ENCODE data around the gene SEC61B.
A peak's percentile ranks its signal among the peaks of the same experiment; 100 is the strongest.

Gene SEC61B

GRCh38 chr9:99221621-99222415 lies at the start of gene SEC61B, which contains the start of gene ALG2:
SEC61B (plus strand) TSS chr9:99222282; CDS start chr9:99222364, 82 bp downstream.
ALG2 (minus strand) TSS chr9:99221942; CDS start chr9:99221894, 48 bp downstream.
- peak; percentile 95 for DNase-seq

- DNase-seq = no peak
These were observed 48.2 kb upstream of the SEC61B start for GRCh38 chr9:99173570-99174504.

- DNase-seq = no peak
These were observed 45.5 kb upstream of the SEC61B start for GRCh38 chr9:99176527-99177013.

GRCh38 chr9:99177576-99178366 lies 44.3 kb upstream of the SEC61B start:
- no peak for DNase-seq

GRCh38 chr9:99178912-99179872 lies 42.9 kb upstream of the SEC61B start:
- DNase-seq = no peak

GRCh38 chr9:99180199-99180598 lies 41.9 kb upstream of the SEC61B start:
- no peak for DNase-seq

- no peak for DNase-seq
These were observed 41.4 kb upstream of the SEC61B start for GRCh38 chr9:99180662-99181061.

GRCh38 chr9:99181206-99181605 lies 40.9 kb upstream of the SEC61B start:
- no peak for DNase-seq

- DNase-seq = no peak
These were observed 40.5 kb upstream of the SEC61B start for GRCh38 chr9:99181621-99182020.

GRCh38 chr9:99182356-99182755 lies 39.7 kb upstream of the SEC61B start:
- DNase-seq = no peak

- no peak for DNase-seq
These were observed 38.5 kb upstream of the SEC61B start for GRCh38 chr9:99183616-99184015.

GRCh38 chr9:99184110-99184474 lies 38.0 kb upstream of the SEC61B start:
- DNase-seq = no peak

GRCh38 chr9:99184475-99185347 lies 37.4 kb upstream of the SEC61B start:
- peak; percentile 70 for DNase-seq

- DNase-seq = no peak
These were observed 36.8 kb upstream of the SEC61B start for GRCh38 chr9:99185348-99185632.

GRCh38 chr9:99185934-99186333 lies 36.1 kb upstream of the SEC61B start:
- no peak for DNase-seq

GRCh38 chr9:99187311-99187710 lies 34.8 kb upstream of the SEC61B start:
- no peak for DNase-seq

GRCh38 chr9:99189186-99189585 lies 32.9 kb upstream of the SEC61B start:
- no peak for DNase-seq

- DNase-seq = no peak
These were observed 32.0 kb upstream of the SEC61B start for GRCh38 chr9:99189887-99190596.

GRCh38 chr9:99190597-99191283 lies 31.3 kb upstream of the SEC61B start:
- no peak for DNase-seq

Measured in KG1 (cell line).